GM13976 (cell line): ENCODE measurements around the gene MAP1LC3B2.
A peak's percentile ranks its signal among the peaks of the same experiment; 100 is the strongest.

Experiments used
- DNase-seq: peaks from one replicate; pipeline ENCODE4 v3.0.0; 2012; ENCODE audit warnings: low spot score
- CTCF ChIP-seq: IDR thresholded peaks from 2 replicates; pipeline ENCODE4 v1.5.1; 2012; ENCODE audit warnings: borderline replicate concordance, mild to moderate bottlenecking; ENCODE audit not compliant: insufficient read depth; ENCODE audit errors: extremely low read depth, missing control alignments, control extremely low read depth
- in situ Hi-C: fragments of 300-500 bp; cut with MboI; formaldehyde crosslinking; loops from one replicate; pipeline ENCODE4 v1.12.0; 2022; ENCODE audit warnings: low sequenced_read_pairs, mixed read lengths, inconsistent platforms; ENCODE audit not compliant: unreplicated experiment

Gene MAP1LC3B2

GRCh38 chr12:116559162-116559935 is at the start of gene MAP1LC3B2:
Gene MAP1LC3B2 (plus strand): TSS chr12:116559381. CDS start chr12:116575943, 16,562 bp downstream.
- TF ChIP-seq CTCF: no peak
- DNase-seq: peak; percentile 79
- in situ Hi-C loops: no loop called here

GRCh38 chr12:116513944-116514343 is 45.2 kb upstream of the MAP1LC3B2 start:
- in situ Hi-C loops: no loop called here
- no peak for DNase-seq
- no peak for TF ChIP-seq CTCF

- no peak for DNase-seq
- TF ChIP-seq CTCF: no peak
- in situ Hi-C loops: no loop called here
Observed at GRCh38 chr12:116515684-116516083, 43.5 kb upstream of the MAP1LC3B2 start.

GRCh38 chr12:116516657-116517056 is 42.5 kb upstream of the MAP1LC3B2 start:
- TF ChIP-seq CTCF: no peak
- in situ Hi-C loops: no loop called here
- DNase-seq: no peak

- in situ Hi-C loops: no loop called here
- no peak for TF ChIP-seq CTCF
- DNase-seq: no peak
Observed at GRCh38 chr12:116517431-116518045, 41.6 kb upstream of the MAP1LC3B2 start.

GRCh38 chr12:116520225-116520760 is 38.9 kb upstream of the MAP1LC3B2 start:
- DNase-seq: no peak
- TF ChIP-seq CTCF: no peak
- in situ Hi-C loops: no loop called here
